ENCODE results near the gene NEB. TPM values are rescaled to one million over a fixed set of nuclear protein-coding genes. Genes with fewer than 3 reads are reported as not detected.
"Not testable (repeated sequence)": the region's sequence is repeated elsewhere in the genome, so short reads cannot be mapped to it uniquely, and the experiment has no call there.

NEB gene
- total RNA-seq, 2 experiments from 2014 or later, result 0.12 to 0.26 TPM

- no peak for DNase-seq
- peaks cover 3% of the 10 kb centered on the region for H3K27me3 Mint-ChIP-seq
- no peaks in the 10 kb centered on the region for H3K36me3 Mint-ChIP-seq
- H3K4me1 Mint-ChIP-seq, result no peaks in the 10 kb centered on the region
- no peak overlapping the region for H3K4me3 Mint-ChIP-seq
- H3K27ac Mint-ChIP-seq, result no peak overlapping the region
- CTCF ChIA-PET, result interaction anchor here (1.3 kb wide), 1 partner anchor 12 kb away, joined by 3 read pairs; no protein-coding TSS in a partner anchor
- no peaks in the 10 kb centered on the region for H3K9me3 Mint-ChIP-seq (ENCODE audit: low read depth)
- no peak for ATAC-seq
Measured at GRCh38 chr2:151620761-151621160, 113.5 kb downstream of the NEB start.

DNA sequence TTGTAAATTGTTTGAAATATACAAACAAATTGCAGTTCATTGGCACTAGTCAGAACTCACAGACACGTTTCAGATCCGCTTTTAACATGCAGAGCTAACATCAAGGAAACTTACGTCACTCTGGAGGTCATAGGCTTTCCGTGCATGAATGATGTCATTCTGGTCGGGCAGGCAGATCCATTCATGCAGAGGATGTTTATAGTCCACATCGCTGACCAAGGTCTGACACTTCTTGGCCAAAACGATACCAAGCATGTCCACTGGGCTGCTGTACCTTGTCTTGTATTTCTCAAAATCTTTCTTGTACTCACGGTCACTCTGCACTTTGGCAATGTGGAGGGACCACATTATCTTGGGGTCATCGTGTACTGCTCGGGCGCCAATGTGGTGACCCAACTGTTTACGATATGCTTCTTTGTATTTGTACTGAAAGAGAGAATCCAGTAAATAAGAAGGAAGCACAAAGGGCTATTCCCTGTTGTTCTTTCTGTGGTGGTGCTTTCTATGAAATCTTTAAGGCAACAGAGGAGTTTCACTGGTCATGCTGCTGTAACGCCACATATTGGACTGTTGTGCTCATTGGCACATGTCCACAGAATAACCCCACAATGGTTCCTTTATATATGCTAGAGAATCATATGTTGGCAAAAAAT, 114.8 kb downstream of the NEB start:
- CTCF ChIA-PET, result no interaction called here
- H3K4me3 Mint-ChIP-seq, result no peak overlapping the region
- no peaks in the 10 kb centered on the region for H3K9me3 Mint-ChIP-seq (ENCODE audit: low read depth)
- ATAC-seq (no peak), DNase-seq (no peak)
- no peak overlapping the region for H3K27ac Mint-ChIP-seq
- H3K4me1 Mint-ChIP-seq, result peaks cover 10% of the 10 kb centered on the region
- H3K27me3 Mint-ChIP-seq, result no peaks in the 10 kb centered on the region
- H3K36me3 Mint-ChIP-seq, result peaks cover 2% of the 10 kb centered on the region

DNA sequence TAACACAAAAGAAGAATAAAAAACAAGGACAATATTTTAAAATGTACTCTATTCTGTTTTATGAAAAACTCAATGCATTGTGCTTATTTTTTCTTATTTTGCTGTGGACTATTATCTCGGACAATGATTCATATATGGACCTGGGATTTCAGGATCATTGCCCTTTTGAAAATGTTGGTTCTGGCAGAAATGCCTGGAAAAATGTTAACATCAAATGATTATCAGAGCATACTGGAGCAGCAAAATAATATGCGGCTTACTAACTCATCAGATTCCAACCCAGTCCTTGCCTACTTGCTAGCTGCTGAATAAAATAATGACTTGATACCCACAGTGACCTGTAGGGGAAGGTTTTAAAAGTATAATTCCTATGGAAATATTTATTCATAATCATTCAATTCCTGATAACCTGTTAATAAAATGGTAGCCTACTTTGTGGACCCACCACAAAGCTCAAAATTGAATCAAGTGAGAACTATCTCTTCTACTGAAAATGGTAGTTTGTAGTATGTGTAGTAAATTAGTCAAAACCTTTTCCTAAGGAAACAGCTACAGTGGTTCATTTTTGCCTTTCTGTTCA, 117.4 kb downstream of the NEB start:
- ATAC-seq, result no peak
- no peaks in the 10 kb centered on the region for H3K9me3 Mint-ChIP-seq (ENCODE audit: low read depth)
- CTCF ChIA-PET, result no interaction called here

GRCh38 chr2:151614606-151615306, 119.5 kb downstream of the NEB start:
- no peak for DNase-seq
- no peak overlapping the region for H3K4me3 Mint-ChIP-seq

More for the DNA sequence above, 117.4 kb downstream of the NEB start:
- H3K27ac Mint-ChIP-seq, result no peak overlapping the region
- no peak overlapping the region for H3K4me3 Mint-ChIP-seq
- peaks cover 13% of the 10 kb centered on the region for H3K4me1 Mint-ChIP-seq
- no peak for DNase-seq
- H3K27me3 Mint-ChIP-seq, result no peaks in the 10 kb centered on the region
- H3K36me3 Mint-ChIP-seq, result peaks cover 4% of the 10 kb centered on the region

DNA sequence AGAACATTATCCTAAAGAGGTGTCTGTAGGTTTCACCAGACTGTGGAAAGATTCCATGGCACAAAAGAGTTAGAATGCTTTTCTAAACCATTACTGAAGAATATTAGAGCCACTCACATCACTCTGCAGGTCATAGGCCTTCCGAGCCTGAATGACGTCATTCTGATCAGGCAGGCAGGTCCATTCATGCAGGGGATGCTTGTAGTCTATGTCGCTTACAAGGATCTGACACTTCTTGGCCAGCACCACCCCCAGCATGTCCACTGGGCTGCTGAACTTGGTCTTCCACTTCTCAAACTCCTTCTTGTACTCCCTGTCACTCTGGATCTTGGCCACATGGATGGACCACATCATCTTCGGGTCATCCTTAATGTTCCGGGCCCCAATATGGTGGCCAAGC, 120.1 kb downstream of the NEB start:
- ATAC-seq (no peak), DNase-seq (no peak)
- no peaks in the 10 kb centered on the region for H3K9me3 Mint-ChIP-seq (ENCODE audit: low read depth)
- peak overlapping the region; percentile 24 for H3K27ac Mint-ChIP-seq
- peaks cover 4% of the 10 kb centered on the region for H3K36me3 Mint-ChIP-seq
- H3K27me3 Mint-ChIP-seq, result no peaks in the 10 kb centered on the region
- peaks cover 13% of the 10 kb centered on the region for H3K4me1 Mint-ChIP-seq
- no peak overlapping the region for H3K4me3 Mint-ChIP-seq
- CTCF ChIA-PET, result interaction anchor here (1.4 to 1.9 kb wide), 2 partner anchors 23 to 412 kb away, joined by 5 to 6 read pairs; no protein-coding TSS in a partner anchor

More at GRCh38 chr2:151614606-151615306, 119.5 kb downstream of the NEB start:
- Mint-ChIP-seq H3K4me1 (peaks cover 13% of the 10 kb centered on the region), H3K27me3 (no peaks in the 10 kb centered on the region), H3K9me3 (ENCODE audit: low read depth) (no peaks in the 10 kb centered on the region), H3K27ac (peak overlapping the region; percentile 65), H3K36me3 (peaks cover 4% of the 10 kb centered on the region)
- CTCF ChIA-PET, result interaction anchor here (1.0 to 1.9 kb wide), 3 partner anchors 18 to 411 kb away, joined by 3 to 6 read pairs (median 5); no protein-coding TSS in a partner anchor
- peak; percentile 91 for ATAC-seq

GRCh38 chr2:151611351-151611750, 122.9 kb downstream of the NEB start:
- CTCF ChIA-PET, result interaction anchor here (1.3 kb wide), 1 partner anchor 415 kb away, joined by 4 read pairs; no protein-coding TSS in a partner anchor
- DNase-seq, result no peak
- H3K36me3 Mint-ChIP-seq, result peaks cover 4% of the 10 kb centered on the region
- no peaks in the 10 kb centered on the region for H3K27me3 Mint-ChIP-seq
- no peak for ATAC-seq
- H3K9me3 Mint-ChIP-seq (ENCODE audit: low read depth), result no peaks in the 10 kb centered on the region
- H3K4me3 Mint-ChIP-seq, result no peak overlapping the region
- peaks cover 13% of the 10 kb centered on the region for H3K4me1 Mint-ChIP-seq
- no peak overlapping the region for H3K27ac Mint-ChIP-seq

GRCh38 chr2:151610310-151610709, 124.0 kb downstream of the NEB start:
- H3K27me3 Mint-ChIP-seq, result no peaks in the 10 kb centered on the region
- H3K36me3 Mint-ChIP-seq, result peaks cover 4% of the 10 kb centered on the region
- DNase-seq, result no peak
- CTCF ChIA-PET, result interaction anchor here (1.3 kb wide), 1 partner anchor 416 kb away, joined by 4 read pairs; no protein-coding TSS in a partner anchor
- no peak overlapping the region for H3K27ac Mint-ChIP-seq
- no peaks in the 10 kb centered on the region for H3K9me3 Mint-ChIP-seq (ENCODE audit: low read depth)
- H3K4me3 Mint-ChIP-seq, result no peak overlapping the region
- peaks cover 12% of the 10 kb centered on the region for H3K4me1 Mint-ChIP-seq
- no peak for ATAC-seq

DNA sequence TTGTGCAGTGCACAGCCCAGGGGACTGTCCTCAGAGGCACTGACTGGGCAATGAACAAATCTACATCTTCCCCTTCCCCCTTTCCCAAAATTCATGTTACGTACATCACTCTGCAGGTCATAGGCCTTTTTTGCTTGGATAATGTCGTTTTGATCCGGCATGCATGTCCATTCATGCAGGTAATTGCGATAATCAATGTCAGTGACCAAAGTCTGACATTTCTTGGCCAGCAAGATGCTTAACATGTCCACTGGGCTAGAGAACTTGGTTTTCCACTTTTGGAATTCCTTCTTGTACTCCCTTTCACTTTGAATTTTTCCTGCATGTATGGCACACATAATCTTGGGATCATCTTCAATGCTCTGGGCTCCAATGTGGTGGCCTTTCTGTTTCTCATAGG, 124.6 kb downstream of the NEB start:
- Mint-ChIP-seq H3K27ac (no peak overlapping the region), H3K4me3 (no peak overlapping the region), H3K4me1 (peaks cover 6% of the 10 kb centered on the region), H3K9me3 (ENCODE audit: low read depth) (no peaks in the 10 kb centered on the region), H3K27me3 (no peaks in the 10 kb centered on the region), H3K36me3 (peaks cover 3% of the 10 kb centered on the region)
- DNase-seq (no peak), ATAC-seq (no peak)
- CTCF ChIA-PET, result no interaction called here

DNA sequence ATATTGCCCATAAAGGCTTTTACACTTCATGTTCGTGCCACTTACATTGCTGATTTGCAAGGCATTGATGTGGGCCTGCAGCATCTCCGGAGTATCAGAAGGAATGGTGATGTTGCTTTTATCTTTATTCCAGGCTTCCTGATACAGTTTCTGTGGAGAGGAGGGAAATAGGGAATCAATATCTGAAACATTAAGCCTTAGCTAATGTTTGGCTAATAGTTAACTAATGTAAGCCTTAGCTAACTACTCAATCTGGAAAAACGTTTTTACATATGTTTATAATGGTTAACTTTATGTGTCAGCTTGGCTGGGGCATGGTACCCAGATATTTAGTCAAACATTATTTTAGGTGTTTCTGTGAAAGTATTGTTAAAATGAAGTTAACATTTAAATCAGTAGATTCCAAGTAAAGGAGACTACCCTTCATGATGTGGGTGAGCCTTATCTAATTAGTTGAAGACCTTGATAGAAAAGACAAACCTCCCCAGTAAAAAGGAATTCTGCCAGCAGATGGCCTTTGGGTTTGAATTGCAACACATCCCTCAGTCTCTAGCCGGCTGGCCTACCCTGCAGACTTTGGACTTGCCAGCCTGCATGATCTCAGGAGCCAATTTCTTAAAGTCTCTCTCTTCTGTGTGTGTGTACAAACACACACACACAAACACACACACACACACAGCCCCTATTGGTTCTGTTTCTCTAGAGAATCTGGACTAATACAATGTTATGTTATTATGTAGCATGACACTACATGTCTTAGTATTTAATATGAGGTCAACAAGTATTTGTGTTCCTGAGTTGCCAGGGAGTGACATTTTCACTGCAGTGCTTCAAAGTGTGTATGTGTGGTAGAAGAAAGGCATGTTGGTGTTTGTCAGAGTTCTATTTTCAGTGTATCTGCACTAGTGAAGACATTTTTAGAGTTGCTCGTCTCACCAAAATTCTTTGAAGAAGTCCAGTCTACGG, 126.5 kb downstream of the NEB start:
- H3K9me3 Mint-ChIP-seq (ENCODE audit: low read depth); DNase-seq; H3K4me1 Mint-ChIP-seq; ATAC-seq; H3K27me3 Mint-ChIP-seq; CTCF ChIA-PET; H3K27ac Mint-ChIP-seq; H3K36me3 Mint-ChIP-seq; H3K4me3 Mint-ChIP-seq: not testable (repeated sequence)

DNA sequence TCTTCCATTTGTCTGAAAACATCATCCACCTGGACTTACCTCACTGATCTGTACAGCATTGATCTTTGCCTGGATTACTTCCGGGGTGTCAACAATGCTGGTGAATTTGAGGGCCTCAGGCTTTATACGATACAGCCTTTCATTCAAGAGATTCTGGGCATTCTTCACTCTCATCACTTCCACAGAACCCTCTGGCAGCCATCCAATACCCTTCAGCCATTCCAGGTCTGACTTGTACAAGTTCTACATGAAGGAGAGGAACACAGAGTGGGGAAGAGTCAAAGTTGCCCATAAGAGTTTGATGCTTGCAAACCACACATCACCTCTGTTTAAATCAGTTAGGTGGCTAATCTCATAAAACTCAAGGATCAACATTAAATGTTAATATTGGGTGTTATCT, 130.7 kb downstream of the NEB start:
- H3K9me3 Mint-ChIP-seq (ENCODE audit: low read depth); ATAC-seq; H3K36me3 Mint-ChIP-seq; H3K27ac Mint-ChIP-seq; H3K4me1 Mint-ChIP-seq; H3K4me3 Mint-ChIP-seq; CTCF ChIA-PET; H3K27me3 Mint-ChIP-seq; DNase-seq: not testable (repeated sequence)

- H3K9me3 Mint-ChIP-seq (ENCODE audit: low read depth); CTCF ChIA-PET; H3K4me3 Mint-ChIP-seq: not testable (repeated sequence)
Measured at GRCh38 chr2:151602402-151602801, 131.9 kb downstream of the NEB start.

DNA sequence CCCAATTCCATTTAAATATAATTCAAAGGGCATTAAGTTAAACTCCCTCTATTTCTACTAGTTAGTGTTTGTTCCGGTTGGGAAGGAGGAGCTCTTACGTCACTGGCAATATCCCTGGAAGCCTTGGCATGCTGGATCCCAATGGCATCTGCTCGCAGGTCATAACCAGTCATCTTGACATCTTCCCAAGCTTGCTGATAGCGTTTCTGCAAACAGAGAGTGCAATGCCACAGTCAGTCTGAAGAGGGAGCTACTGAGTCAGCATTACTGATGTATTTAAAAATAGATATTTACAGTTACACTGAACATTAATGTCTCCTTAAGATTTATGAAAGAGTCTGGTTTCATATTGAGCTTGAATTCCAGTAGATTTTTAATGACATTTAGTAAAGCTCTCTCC, 132.5 kb downstream of the NEB start:
- ATAC-seq; DNase-seq; H3K27ac Mint-ChIP-seq; H3K9me3 Mint-ChIP-seq (ENCODE audit: low read depth); CTCF ChIA-PET; H3K4me3 Mint-ChIP-seq; H3K36me3 Mint-ChIP-seq; H3K4me1 Mint-ChIP-seq; H3K27me3 Mint-ChIP-seq: not testable (repeated sequence)

More at GRCh38 chr2:151602402-151602801, 131.9 kb downstream of the NEB start:
- not testable (repeated sequence) for H3K27me3 Mint-ChIP-seq, DNase-seq, H3K27ac Mint-ChIP-seq, H3K36me3 Mint-ChIP-seq, ATAC-seq, H3K4me1 Mint-ChIP-seq

Data from activated CD8-positive, alpha-beta memory T cell treated with anti-CD3 and anti-CD28 coated beads, Interleukin-2, amount 10 ng/mL, durations not matched to agents 7 days and 5 days (primary cell).